ENCODE measurements around the gene NUP42.
A peak's percentile ranks its signal among the peaks of the same experiment; 100 is the strongest.
"Not testable (repeated sequence)": the region's sequence is repeated elsewhere in the genome, so short reads cannot be mapped to it uniquely, and the experiment has no call there.

NUP42 gene

DNA sequence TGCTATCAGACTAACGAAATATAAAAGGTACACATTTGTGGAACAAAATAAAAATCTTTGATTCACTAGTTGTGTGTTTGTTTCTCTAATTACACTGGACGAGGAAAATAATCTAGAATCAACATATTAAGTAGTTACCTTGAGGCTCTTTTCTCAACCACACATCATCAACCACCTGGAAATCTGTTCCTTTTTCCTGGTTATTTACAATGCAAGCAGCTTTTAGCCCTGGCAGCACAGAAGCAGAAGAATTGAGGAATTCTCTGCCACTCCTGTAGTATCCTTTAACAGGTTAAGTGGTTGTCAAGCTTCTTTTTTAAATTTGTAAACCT, 23.7 kb downstream of the NUP42 start:
- no peak for DNase-seq (ENCODE audit: low spot score)

- no peak for DNase-seq (ENCODE audit: low spot score)
Measured at GRCh38 chr7:23205909-23206767, 24.3 kb downstream of the NUP42 start.

DNA sequence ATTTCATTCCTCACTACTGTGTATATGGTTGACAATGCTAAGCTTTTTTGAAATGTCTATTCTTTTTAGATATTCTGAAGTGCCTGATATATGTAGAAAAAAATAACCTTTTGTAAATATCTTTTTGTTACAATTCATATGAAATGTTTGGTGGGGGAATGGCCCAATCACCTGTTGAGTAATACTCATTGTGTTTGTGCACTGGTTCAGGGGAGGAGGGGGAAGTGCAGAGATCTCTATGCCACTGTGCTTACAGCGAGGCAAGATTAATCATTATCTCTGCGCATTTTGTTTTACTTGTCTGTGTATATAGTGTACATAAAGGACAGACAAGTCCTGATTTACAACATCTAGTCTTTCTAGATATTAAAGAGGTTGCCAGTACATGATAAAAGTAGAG, 25.2 kb downstream of the NUP42 start:
- DNase-seq (ENCODE audit: low spot score): no peak

GRCh38 chr7:23207884-23208283, 26.0 kb downstream of the NUP42 start:
- DNase-seq (ENCODE audit: low spot score): no peak

- DNase-seq (ENCODE audit: low spot score): no peak
Measured at GRCh38 chr7:23208316-23208715, 26.5 kb downstream of the NUP42 start.

DNA sequence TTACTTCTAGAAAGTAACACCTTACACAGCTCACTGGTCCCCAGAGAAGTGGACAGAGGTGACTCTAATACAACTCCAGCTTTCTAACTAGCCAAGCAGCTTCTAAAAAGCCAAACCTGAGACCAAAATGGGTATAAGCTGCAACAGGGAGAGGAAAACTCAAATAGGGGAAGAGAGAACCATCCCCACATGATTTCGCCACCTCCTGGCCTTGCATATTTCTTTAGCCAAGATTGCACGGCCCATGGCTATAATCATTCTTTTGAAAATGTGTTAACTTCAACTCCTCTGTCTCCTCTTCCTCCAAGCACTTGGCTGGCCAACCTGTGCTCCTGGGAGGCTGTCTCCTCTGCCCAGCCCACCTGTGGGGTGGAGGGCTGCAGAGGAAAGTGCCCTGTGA, 28.7 kb downstream of the NUP42 start:
- DNase-seq (ENCODE audit: low spot score): no peak

DNA sequence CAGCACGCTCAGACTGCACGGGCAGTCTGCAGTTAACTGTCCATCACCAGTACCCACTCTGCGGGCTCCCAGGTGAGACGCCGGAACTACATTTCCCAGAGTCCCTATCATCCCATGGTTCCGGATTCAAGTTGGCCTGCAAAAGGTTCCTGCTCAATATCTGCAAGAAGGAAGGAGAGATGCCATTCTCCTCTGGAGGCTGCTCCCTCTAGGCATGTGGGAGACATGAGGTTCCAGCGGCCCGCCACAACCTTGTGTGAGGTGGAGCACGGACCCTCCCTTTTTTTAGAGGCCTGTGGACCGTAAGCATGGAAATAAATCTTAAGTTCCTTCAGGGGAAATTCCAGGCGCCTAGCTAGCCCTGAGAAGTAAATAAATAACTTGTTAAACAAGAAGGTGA, 29.7 kb downstream of the NUP42 start:
- DNase-seq (ENCODE audit: low spot score): no peak

- no peak for DNase-seq (ENCODE audit: low spot score)
Measured at GRCh38 chr7:23212395-23212794, 30.5 kb downstream of the NUP42 start.

GRCh38 chr7:23212841-23213240, 31.0 kb downstream of the NUP42 start:
- DNase-seq (ENCODE audit: low spot score): no peak

DNA sequence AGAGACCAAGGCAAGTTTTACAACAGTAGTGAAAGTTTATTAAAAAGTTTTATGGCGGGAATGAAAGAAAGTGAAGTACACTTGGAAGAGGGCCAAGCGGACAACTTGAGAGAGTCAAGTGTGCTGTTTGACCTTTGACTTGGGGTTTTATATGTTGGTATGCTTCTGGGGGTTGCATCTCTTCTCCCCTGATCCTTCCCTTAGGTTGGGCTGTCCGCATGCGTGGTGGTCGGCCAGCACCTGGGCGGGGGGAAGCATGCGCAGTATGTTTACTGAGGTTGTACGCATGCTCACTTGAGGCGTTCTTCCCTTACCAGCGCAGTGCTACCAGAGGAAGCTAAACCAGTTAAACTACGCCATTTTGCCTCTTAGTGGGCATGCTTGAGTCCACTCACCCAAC, 31.9 kb downstream of the NUP42 start:
- DNase-seq (ENCODE audit: low spot score): no peak

- no peak for DNase-seq (ENCODE audit: low spot score)
Measured at GRCh38 chr7:23214423-23214822, 32.6 kb downstream of the NUP42 start.

- DNase-seq (ENCODE audit: low spot score): no peak
Measured at GRCh38 chr7:23214938-23215337, 33.1 kb downstream of the NUP42 start.

- peak; percentile 72 for DNase-seq (ENCODE audit: low spot score)
Measured at GRCh38 chr7:23216021-23216420, 34.2 kb downstream of the NUP42 start.

GRCh38 chr7:23218196-23218595, 36.3 kb downstream of the NUP42 start:
- no peak for DNase-seq (ENCODE audit: low spot score)

DNA sequence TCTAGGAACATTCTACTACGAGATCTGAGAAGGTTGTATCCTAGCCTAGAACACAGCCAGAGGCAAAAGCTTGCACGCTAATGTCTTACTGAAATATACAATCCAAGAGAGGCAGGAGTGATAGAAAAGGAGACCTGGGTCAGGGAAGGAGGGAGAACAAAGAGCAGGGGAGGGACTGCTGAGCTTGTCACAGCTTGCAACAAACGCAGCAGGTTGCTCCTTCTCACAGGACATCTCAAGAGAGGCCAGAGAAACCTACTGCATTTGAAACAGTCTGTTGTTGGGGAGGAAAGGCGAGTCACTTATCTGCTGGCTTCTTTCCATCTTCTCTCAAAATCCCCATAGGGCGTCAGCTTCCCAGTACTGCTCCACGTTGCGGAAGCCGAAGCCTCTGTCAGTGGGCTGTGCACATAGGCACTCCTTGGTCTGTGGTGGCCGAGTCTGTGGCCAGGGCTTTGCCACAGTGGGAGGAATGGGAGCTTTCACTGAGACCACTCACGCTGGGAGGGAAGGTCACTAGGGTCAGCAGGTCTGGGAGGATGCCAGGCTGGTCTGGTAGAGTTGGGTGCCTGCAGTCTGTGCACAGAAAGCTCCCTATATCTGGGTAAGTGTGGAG, 39.0 kb downstream of the NUP42 start:
- no peak for DNase-seq (ENCODE audit: low spot score)

DNA sequence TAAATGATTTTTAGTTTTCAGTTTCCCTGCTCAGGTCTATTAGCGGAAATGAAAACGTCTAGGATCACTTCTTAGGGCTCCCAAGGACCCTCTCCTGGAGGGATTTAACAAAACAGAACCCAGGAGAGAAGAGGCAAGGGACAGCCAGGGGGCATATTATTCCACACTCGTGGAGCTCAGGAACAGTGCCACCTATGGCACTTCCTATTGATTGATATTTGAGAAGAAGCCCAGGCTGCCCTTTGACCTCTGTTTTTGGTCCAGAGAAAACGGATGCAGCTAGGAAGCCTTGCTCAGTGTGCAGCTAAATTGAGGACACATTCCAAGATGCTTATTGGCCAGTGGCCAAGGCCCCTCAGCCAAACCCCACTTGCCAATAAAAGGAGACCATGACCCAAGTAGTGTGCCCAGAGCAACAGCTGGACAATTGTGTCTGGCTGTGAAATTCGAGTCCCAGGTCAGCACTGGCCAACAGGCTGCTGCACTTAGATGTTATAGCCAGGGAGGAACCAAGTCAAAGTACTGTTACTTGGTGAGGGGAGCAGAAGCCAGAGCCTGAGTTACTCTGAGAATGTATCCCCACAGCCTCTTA, 40.7 kb downstream of the NUP42 start:
- DNase-seq (ENCODE audit: low spot score): no peak

DNA sequence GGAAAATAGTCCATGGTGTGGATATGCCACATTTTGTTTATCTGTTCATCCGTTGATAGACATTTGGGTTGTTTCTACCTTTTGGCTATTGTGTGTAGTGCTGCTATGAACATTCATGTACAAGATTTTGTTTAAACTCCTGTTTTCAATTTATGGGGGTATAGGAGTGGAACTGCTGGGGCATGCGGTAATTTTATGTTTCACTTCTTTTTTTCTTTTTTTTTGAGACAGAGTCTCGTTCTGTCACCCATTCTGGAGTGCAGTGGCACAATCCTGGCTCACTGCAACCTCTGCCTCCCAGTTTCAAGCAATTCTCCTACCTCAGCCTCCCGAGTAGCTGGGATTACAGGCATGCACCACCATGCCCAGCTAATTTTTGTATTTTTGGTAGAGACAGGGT, 42.5 kb downstream of the NUP42 start:
- DNase-seq (ENCODE audit: low spot score): not testable (repeated sequence)

- DNase-seq (ENCODE audit: low spot score): peak; percentile 45
Measured at GRCh38 chr7:23226844-23227450, 45.1 kb downstream of the NUP42 start.

DNA sequence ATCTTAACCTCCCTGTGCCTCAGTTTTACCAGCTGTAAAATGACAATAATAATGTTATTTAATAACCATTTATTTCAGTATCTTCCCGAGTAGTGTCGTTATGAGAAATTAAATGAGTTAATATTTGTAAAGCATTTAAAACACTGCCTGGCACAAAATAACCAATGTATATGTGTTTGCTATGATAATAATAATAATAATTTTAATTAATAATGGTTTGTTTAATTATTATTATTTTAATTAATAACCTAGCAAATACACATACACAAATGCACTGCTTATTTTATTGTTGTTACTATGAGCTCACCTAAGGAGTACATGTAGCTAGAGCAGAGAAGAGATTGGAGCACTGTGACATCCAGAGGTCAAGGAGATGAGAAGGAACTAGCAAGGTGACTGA, 46.6 kb downstream of the NUP42 start:
- no peak for DNase-seq (ENCODE audit: low spot score)

- DNase-seq (ENCODE audit: low spot score): peak; percentile 81
Measured at GRCh38 chr7:23230641-23231101, 48.8 kb downstream of the NUP42 start.

DNA sequence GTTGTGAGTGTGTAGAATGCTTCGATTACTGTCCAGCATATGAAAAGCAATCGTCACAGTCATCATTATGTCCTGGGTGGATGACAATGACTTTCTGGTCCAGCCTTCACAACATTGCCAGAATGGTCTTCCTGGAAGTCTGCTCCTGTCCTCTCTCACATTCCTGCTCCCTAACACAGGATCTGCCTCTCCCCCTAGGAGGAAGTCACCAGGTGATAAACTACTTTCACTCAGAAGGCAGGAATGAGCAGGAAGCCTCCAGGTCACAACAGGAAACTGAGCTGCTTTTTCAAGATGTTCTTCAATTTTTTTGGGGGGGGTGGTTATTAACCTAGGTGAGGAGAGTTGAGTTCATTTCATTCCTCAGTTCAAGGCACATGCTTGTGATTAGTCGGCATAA, 51.1 kb downstream of the NUP42 start:
- no peak for DNase-seq (ENCODE audit: low spot score)

DNA sequence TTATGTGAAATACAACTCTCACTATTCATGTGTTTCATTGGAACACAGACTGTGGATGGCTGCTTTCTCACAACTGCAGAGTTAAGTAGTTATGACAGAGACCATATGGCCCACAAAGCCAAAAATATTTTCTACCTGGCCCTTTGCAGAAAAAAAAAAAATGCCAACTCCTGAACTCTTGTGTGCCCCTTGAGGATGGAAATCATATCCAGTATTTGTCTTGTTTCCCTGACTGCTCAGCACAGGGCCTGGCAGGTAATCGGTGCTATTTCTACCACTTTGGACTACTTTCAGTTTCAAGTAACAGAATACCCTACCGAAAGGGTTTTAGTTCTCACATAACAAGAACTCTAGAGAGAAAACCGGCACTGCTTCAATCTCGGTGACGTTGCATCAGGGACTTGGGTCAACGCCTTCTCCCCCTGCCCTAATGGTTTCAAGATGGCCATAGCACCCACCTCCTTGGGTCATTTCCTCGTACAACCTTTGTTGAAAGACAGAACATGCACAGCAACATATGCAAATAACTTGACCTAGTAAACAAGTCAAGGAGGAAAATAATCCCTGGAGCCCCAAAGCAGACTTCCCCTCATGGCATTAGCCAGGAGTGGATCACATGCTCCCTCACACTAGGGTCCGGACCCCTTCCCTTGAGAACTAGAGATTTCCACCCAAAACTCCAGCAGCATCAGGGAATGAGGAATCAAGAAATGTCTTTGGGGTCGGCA, 52.9 kb downstream of the NUP42 start:
- no peak for DNase-seq (ENCODE audit: low spot score)
